Activated T-helper 2 cell treated with anti-CD3 and anti-CD28 coated beads, Interferon-gamma antibody, Interleukin-2, Interleukin-4, amounts not matched to agents 10 μg/mL and 5 μg/mL and 100 μg/mL, durations not matched to agents 14 hours and 24 hours and 36 hours (primary cell): ENCODE data around the gene ZNF547. TPM values are rescaled to one million over a fixed set of nuclear protein-coding genes. Genes with fewer than 3 reads are reported as not detected.
"Not testable (repeated sequence)": the region's sequence is repeated elsewhere in the genome, so short reads cannot be mapped to it uniquely, and the experiment has no call there.

Experiments
- DNase-seq: peaks from one replicate; pipeline ENCODE4 v3.0.0; 2021; ENCODE audit warnings: low spot score
- H3K27ac Mint-ChIP-seq: one replicate; pipeline ENCODE4 v1.8.0; 2021; ENCODE audit warnings: mixed read lengths
- H3K27me3 Mint-ChIP-seq: one replicate; pipeline ENCODE4 v1.8.0; 2021; ENCODE audit warnings: low read depth, mixed read lengths
- H3K36me3 Mint-ChIP-seq: one replicate; pipeline ENCODE4 v1.8.0; 2021; ENCODE audit warnings: low read depth, mixed read lengths
- H3K4me1 Mint-ChIP-seq: one replicate; pipeline ENCODE4 v1.8.0; 2021; ENCODE audit warnings: low read depth, mixed read lengths
- H3K4me3 Mint-ChIP-seq: one replicate; pipeline ENCODE4 v1.8.0; 2021; ENCODE audit warnings: low read depth, mild to moderate bottlenecking, moderate library complexity, mixed read lengths
- H3K9me3 Mint-ChIP-seq: one replicate; pipeline ENCODE4 v1.8.0; 2021; ENCODE audit warnings: mixed read lengths
- intact Hi-C: fragments of 100-400 bp; cut with micrococcal nuclease; formaldehyde crosslinking; loops from one replicate; pipeline ENCODE4 v1.15.1; 2023
- total RNA-seq: library from RNA; stranded (reverse); gene quantifications from 2 replicates; pipeline ENCODE4 v1.2.3, GENCODE V29; 2022

ZNF547 gene
- total RNA-seq, 1 donor from 2014 or later, result 1.3 TPM

DNA sequence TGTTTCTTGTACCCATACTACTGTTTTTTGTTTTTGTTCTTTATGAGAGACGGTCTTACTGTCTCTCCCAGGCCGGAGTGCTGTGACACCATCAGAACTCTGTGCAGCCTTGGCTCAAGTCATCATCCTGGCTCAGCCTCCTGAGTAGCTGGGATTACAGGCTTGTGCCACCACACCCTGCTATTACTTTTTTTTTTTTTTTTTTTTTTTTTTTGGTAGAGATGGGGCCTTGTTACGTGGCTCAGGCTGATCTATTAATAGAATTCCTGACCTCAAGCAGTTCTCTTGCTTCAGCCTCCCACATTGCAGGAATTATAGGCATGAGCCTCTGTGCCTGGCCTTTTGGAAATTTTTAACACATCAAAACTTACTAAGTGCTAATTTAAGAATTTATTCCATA lies 15.2 kb upstream of the ZNF547 start:
- Mint-ChIP-seq H3K27ac (no peak overlapping the region), H3K36me3 (peaks cover 24% of the 10 kb centered on the region), H3K4me1 (peaks cover 23% of the 10 kb centered on the region), H3K4me3 (no peak overlapping the region), H3K27me3 (no peaks in the 10 kb centered on the region), H3K9me3 (peaks cover 37% of the 10 kb centered on the region)
- intact Hi-C loops, result no loop called here
- DNase-seq, result no peak

GRCh38 chr19:57350877-57351805 lies 12.2 kb upstream of the ZNF547 start, which contains the start of gene ZNF304:
ZNF304 (plus strand) TSS chr19:57351271; CDS start chr19:57351665, 394 bp downstream.
- peak; percentile 83 for DNase-seq
- Mint-ChIP-seq H3K9me3 (peaks cover 53% of the 10 kb centered on the region), H3K27ac (peak within 1 kb of the TSS; percentile 86), H3K27me3 (no peaks in the 10 kb centered on the region), H3K4me3 (peak within 1 kb of the TSS; percentile 92), H3K4me1 (peaks cover 25% of the 10 kb centered on the region), H3K36me3 (peaks cover 54% of the 10 kb centered on the region)
- intact Hi-C loops, result loop anchor here (1.0 kb wide), 5 partner anchors 12 to 111 kb away; partner anchors contain the start of genes TRAPPC2B, ZNF460, ZNF543 and ZNF547

- intact Hi-C loops, result loop anchor here (1.0 kb wide), 5 partner anchors 11 to 112 kb away; partner anchors contain the start of genes TRAPPC2B, ZNF460, ZNF543 and ZNF547
- DNase-seq, result no peak
- H3K4me1 Mint-ChIP-seq, result peaks cover 25% of the 10 kb centered on the region
- peaks cover 61% of the 10 kb centered on the region for H3K9me3 Mint-ChIP-seq
- H3K27ac Mint-ChIP-seq, result peak overlapping the region; percentile 86
- peak overlapping the region; percentile 92 for H3K4me3 Mint-ChIP-seq
- H3K27me3 Mint-ChIP-seq, result no peaks in the 10 kb centered on the region
- H3K36me3 Mint-ChIP-seq, result peaks cover 61% of the 10 kb centered on the region
Observed at GRCh38 chr19:57351867-57352266, 11.5 kb upstream of the ZNF547 start.

DNA sequence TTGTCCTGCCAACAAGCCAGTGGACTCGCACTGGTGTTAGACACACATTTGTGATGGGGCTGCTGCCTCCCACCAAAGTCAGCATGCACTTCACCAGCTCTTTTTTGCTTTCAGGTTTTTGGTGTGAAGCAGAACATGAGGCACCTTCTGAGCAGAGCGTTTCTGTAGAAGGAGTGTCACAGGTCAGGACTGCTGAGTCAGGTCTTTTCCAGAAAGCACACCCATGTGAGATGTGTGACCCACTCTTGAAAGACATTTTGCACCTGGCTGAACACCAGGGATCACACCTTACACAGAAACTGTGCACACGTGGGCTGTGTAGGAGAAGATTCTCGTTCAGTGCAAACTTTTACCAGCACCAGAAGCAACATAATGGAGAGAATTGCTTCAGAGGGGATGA lies 7.4 kb upstream of the ZNF547 start:
- Mint-ChIP-seq H3K4me3 (no peak overlapping the region), H3K36me3 (peaks cover 90% of the 10 kb centered on the region), H3K9me3 (peaks cover 81% of the 10 kb centered on the region), H3K4me1 (peaks cover 23% of the 10 kb centered on the region), H3K27ac (no peak overlapping the region), H3K27me3 (no peaks in the 10 kb centered on the region)
- no peak for DNase-seq
- intact Hi-C loops, result no loop called here

DNA sequence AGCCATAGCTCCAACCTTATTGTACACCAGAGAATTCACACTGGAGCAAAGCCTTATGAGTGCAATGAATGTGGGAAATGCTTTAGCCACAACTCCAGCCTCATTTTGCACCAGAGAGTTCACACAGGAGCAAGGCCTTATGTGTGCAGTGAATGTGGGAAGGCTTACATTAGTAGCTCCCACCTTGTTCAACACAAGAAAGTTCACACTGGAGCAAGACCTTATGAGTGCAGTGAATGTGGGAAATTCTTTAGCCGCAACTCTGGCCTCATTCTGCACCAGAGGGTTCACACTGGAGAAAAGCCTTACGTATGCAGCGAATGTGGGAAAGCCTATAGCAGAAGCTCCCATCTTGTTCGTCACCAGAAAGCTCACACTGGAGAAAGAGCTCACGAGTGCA lies 5.9 kb upstream of the ZNF547 start:
- intact Hi-C loops, result no loop called here
- no peak for DNase-seq
- Mint-ChIP-seq H3K9me3 (peaks cover 81% of the 10 kb centered on the region), H3K36me3 (peaks cover 79% of the 10 kb centered on the region), H3K4me3 (no peak overlapping the region), H3K27ac (no peak overlapping the region), H3K27me3 (no peaks in the 10 kb centered on the region), H3K4me1 (peaks cover 9% of the 10 kb centered on the region)

DNA sequence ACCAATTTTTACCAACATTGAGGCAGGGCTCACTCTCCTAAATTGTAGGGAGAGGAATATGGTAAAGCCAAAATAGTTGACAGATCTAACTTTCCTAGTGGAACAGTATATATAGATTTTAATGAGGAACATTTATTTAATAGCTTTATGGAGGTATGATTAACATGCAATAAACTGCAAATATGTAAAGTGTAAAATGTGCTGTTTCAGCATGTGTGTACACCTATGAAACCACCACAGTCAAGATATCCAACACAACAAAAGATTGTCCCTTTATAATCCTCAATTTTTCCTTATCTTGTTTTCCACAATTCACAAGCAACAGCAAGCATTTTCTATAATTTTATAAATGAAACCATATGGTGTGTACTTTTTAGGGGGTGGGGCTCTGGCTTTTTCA lies 4.1 kb upstream of the ZNF547 start:
- intact Hi-C loops, result no loop called here
- Mint-ChIP-seq H3K9me3 (peaks cover 80% of the 10 kb centered on the region), H3K4me1 (peaks cover 12% of the 10 kb centered on the region), H3K27ac (no peak overlapping the region), H3K4me3 (no peak overlapping the region), H3K36me3 (peaks cover 76% of the 10 kb centered on the region), H3K27me3 (no peaks in the 10 kb centered on the region)
- no peak for DNase-seq

DNA sequence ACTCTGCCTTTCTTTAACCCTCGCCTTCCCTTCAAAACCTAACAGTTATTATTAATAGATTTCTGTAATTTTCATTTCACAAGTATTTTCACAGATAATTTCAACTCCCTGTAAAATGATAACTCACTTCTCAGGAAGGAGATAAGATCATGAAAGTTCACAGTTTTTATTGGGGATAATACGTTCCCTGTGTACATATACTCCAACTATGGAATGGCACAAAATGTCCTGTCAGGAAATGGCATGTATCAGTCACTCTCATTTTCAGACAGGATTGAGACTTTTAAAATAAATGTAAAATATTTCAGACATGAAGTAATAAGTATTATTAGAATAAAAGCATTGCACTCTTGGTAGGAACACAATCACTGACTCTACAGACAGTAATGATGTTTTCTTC lies 932 bp upstream of the ZNF547 start:
- Mint-ChIP-seq H3K27ac (peak overlapping the region; percentile 96), H3K27me3 (no peaks in the 10 kb centered on the region), H3K9me3 (peaks cover 61% of the 10 kb centered on the region), H3K36me3 (peaks cover 55% of the 10 kb centered on the region), H3K4me1 (peaks cover 12% of the 10 kb centered on the region), H3K4me3 (peak overlapping the region; percentile 82)
- intact Hi-C loops, result loop anchor here (2.0 kb wide), 1 partner anchor 42 kb away; the partner anchor contains the start of gene ZNF543
- DNase-seq, result no peak

DNA sequence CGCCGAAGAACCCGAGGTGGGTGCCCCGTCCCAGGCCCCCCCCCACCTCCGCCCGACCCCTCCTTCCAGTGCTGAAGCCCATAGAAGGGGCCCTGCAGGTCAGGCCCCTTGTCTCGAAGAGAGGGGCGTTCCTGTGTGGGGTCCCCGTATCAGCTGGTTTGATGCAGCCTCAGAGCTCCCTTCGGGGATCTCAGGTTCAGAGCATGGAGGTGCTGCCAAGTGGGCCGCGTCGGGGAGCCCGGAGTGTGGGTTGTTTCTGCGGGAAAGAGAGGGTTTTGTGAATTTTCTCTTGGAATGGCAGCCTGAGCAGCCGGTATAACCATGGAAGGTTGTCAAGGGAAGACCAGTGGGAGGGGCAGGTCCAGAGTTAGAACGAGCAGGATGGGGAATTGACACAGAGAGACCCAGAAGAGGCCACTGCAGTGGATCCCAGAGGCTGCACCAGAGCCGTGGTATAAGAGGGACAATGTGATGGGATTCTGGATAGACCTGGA lies 384 bp downstream of the ZNF547 start:
- Mint-ChIP-seq H3K27me3 (no peaks in the 10 kb centered on the region), H3K4me1 (peaks cover 12% of the 10 kb centered on the region), H3K36me3 (peaks cover 47% of the 10 kb centered on the region), H3K27ac (peak overlapping the region; percentile 96), H3K9me3 (peaks cover 50% of the 10 kb centered on the region), H3K4me3 (peak overlapping the region; percentile 82)
- DNase-seq, result no peak
- intact Hi-C loops, result loop anchor here (1.0 to 2.0 kb wide), 7 partner anchors 12 to 123 kb away; partner anchors contain the start of genes ZNF17, ZNF304, ZNF460 and ZNF543

DNA sequence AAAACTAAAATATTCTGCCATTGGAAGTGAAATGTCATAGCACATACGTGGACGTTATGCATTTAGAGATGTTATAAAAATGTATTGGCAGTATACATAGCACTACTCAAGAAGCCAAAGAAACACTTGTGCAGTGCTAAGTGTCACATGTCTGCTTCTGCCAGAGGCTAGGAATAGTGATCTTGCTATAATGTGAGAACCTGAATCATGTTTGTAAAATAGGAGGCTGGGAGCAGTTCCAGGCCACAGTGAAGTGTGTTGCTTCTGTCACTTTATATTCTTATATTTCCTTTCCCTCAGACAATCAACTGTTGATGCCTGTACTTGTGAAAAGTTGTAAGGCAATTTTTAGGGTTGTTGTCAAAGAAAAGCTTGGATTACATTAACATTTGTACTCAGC lies 3.4 kb downstream of the ZNF547 start:
- Mint-ChIP-seq H3K27ac (no peak overlapping the region), H3K36me3 (peaks cover 53% of the 10 kb centered on the region), H3K4me1 (peaks cover 12% of the 10 kb centered on the region), H3K9me3 (peaks cover 52% of the 10 kb centered on the region), H3K27me3 (no peaks in the 10 kb centered on the region), H3K4me3 (no peak overlapping the region)
- intact Hi-C loops, result no loop called here
- DNase-seq, result no peak

DNA sequence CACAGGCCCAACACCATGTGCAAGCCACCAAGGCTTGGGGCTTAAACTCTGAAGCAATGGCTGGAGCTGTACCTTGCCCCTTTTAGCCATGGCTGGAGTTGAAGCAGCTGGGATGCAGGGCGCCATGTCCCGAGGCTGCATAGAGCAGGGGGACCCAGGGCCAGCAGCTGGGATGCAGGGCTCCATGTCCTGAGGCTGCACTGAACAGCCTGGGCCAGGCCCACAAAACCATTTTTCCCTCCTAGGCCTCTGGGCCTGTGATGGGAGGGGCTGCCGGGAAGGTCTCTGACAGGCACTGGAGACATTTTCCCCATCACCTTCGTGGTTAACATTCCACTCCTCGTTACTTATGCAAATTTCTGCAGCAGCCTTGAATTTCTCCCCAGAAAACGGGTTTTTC lies 10.8 kb downstream of the ZNF547 start:
- Mint-ChIP-seq H3K4me3 (no peak overlapping the region), H3K36me3 (peaks cover 76% of the 10 kb centered on the region), H3K9me3 (peaks cover 76% of the 10 kb centered on the region), H3K4me1 (no peaks in the 10 kb centered on the region), H3K27ac (no peak overlapping the region), H3K27me3 (no peaks in the 10 kb centered on the region)
- intact Hi-C loops, result no loop called here
- no peak for DNase-seq

- Mint-ChIP-seq H3K9me3 (peaks cover 77% of the 10 kb centered on the region), H3K36me3 (peaks cover 78% of the 10 kb centered on the region)
- H3K4me1 Mint-ChIP-seq, H3K27ac Mint-ChIP-seq, DNase-seq, intact Hi-C loops, H3K27me3 Mint-ChIP-seq, H3K4me3 Mint-ChIP-seq: not testable (repeated sequence)
Observed at GRCh38 chr19:57374647-57375046, 11.3 kb downstream of the ZNF547 start.

DNA sequence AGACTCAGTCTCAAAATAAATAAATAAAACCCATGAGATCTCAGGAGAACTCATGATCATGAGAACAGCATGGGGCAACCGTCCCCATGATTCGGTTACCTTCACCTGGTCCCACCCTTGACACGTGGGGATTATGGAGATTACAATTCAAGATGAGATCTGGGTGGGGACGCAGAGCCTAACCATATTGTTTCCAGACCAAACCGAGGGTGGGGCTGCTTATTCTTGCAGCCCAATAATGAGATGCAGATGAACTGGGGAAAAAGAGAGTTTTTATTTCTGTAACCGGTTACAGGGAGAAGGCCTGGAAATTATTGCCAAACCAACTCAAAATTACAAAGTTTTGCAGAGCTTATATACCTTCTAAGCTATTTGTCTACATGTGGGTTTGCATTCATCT lies 12.8 kb downstream of the ZNF547 start:
- Mint-ChIP-seq H3K36me3 (peaks cover 68% of the 10 kb centered on the region), H3K9me3 (peaks cover 79% of the 10 kb centered on the region), H3K27me3 (no peaks in the 10 kb centered on the region), H3K4me3 (no peak overlapping the region), H3K4me1 (no peaks in the 10 kb centered on the region), H3K27ac (no peak overlapping the region)
- DNase-seq, result no peak
- intact Hi-C loops, result no loop called here
